Right atrium auricular region (tissue), 2 donors: ENCODE measurements around the gene ALX4. TPM values are rescaled to one million over a fixed set of nuclear protein-coding genes. Genes with fewer than 3 reads are reported as not detected.

Experiments
- DNase-seq: peaks from one replicate; pipeline ENCODE4 v3.0.0-alpha.2; 2019; ENCODE audit warnings: low spot score
- H3K27ac ChIP-seq, 2 donors: fragments of 200-600 bp; sonication (generic); 1 replicate in 1 of 2; 2 replicates in 1 of 2; pipeline ENCODE4 v1.5.1; 2016 to 2019
- H3K27me3 ChIP-seq, 2 donors: fragments of 200-600 bp; sonication (generic); one replicate each; pipeline versions ENCODE4 v1.5.1 to v1.6.0; 2017 to 2019
- H3K36me3 ChIP-seq: fragments of 200-600 bp; sonication (generic); one replicate; pipeline ENCODE4 v1.5.1; 2016
- H3K4me1 ChIP-seq, 2 donors: fragments of 200-600 bp; sonication (generic); one replicate each; pipeline versions ENCODE4 v1.5.1 to v1.6.0; 2017 to 2019
- H3K4me3 ChIP-seq, 2 donors: fragments of 200-600 bp; sonication (generic); 1 replicate in 1 of 2; 2 replicates in 1 of 2; pipeline ENCODE4 v1.5.1; 2017 to 2019; ENCODE audit warnings: mild to moderate bottlenecking in 1 of 2, moderate library complexity in 1 of 2
- H3K9me3 ChIP-seq, 2 donors: fragments of 200-600 bp; sonication (generic); one replicate each; pipeline ENCODE4 v1.5.1; 2019
- CTCF ChIP-seq, 2 donors: fragments of 200-600 bp; sonication (generic); IDR thresholded peaks; one replicate each; pipeline ENCODE4 v1.5.1; 2019; ENCODE audit warnings: antibody characterized with exemption in 2 of 2
- total RNA-seq, 2 donors: library from RNA; depleted of rRNA; stranded (reverse); fragments of >200 nt; gene quantifications; one replicate each; pipeline ENCODE4 v1.1.0, GENCODE V29; 2016

ALX4 gene
- total RNA-seq, 2 donors from 2014 or later = 0.07 TPM; not detected in 1

- Histone ChIP-seq H3K27me3 (no peaks in the 10 kb centered on the region), H3K4me1 (peaks cover 0 to 5% of the 10 kb centered on the region in 2 donors), H3K27ac (no peak overlapping the region), H3K4me3 (no peak overlapping the region), H3K36me3 (no peaks in the 10 kb centered on the region), H3K9me3 (no peaks in the 10 kb centered on the region)
- DNase-seq = no peak
- TF ChIP-seq CTCF (IDR thresholded peaks at IDR 0.05) = no peak
Measured at GRCh38 chr11:44261800-44262591, 47.9 kb downstream of the ALX4 start.

GRCh38 chr11:44260081-44260480 lies 49.9 kb downstream of the ALX4 start:
- TF ChIP-seq CTCF (IDR thresholded peaks at IDR 0.05) = no peak
- no peaks in the 10 kb centered on the region for H3K9me3 ChIP-seq
- H3K27ac ChIP-seq = no peak overlapping the region
- no peaks in the 10 kb centered on the region for H3K36me3 ChIP-seq
- no peak overlapping the region for H3K4me3 ChIP-seq
- H3K27me3 ChIP-seq = no peaks in the 10 kb centered on the region
- H3K4me1 ChIP-seq = peaks cover 0 to 8% of the 10 kb centered on the region in 2 donors
- DNase-seq = no peak

- H3K9me3 ChIP-seq = no peaks in the 10 kb centered on the region
- no peak for TF ChIP-seq CTCF (IDR thresholded peaks at IDR 0.05)
- no peak for DNase-seq
- no peaks in the 10 kb centered on the region for H3K36me3 ChIP-seq
- H3K27me3 ChIP-seq = no peaks in the 10 kb centered on the region
- no peak overlapping the region for H3K4me3 ChIP-seq
- H3K27ac ChIP-seq = no peak overlapping the region
- H3K4me1 ChIP-seq = peaks cover 0 to 8% of the 10 kb centered on the region in 2 donors
Measured at GRCh38 chr11:44258839-44259420, 51.0 kb downstream of the ALX4 start.

- no peak for DNase-seq
- Histone ChIP-seq H3K36me3 (no peaks in the 10 kb centered on the region), H3K27ac (no peak overlapping the region), H3K27me3 (no peaks in the 10 kb centered on the region), H3K9me3 (peaks cover 0 to 4% of the 10 kb centered on the region in 2 donors), H3K4me1 (peaks cover 0 to 8% of the 10 kb centered on the region in 2 donors), H3K4me3 (no peak overlapping the region)
- no peak for TF ChIP-seq CTCF (IDR thresholded peaks at IDR 0.05)
Measured at GRCh38 chr11:44258190-44258489, 51.8 kb downstream of the ALX4 start.

GRCh38 chr11:44257338-44258189 lies 52.4 kb downstream of the ALX4 start:
- Histone ChIP-seq H3K4me1 (peaks cover 0 to 8% of the 10 kb centered on the region in 2 donors), H3K9me3 (peaks cover 0 to 10% of the 10 kb centered on the region in 2 donors), H3K36me3 (no peaks in the 10 kb centered on the region), H3K4me3 (no peak overlapping the region), H3K27me3 (no peaks in the 10 kb centered on the region), H3K27ac (no peak overlapping the region)
- DNase-seq = peak; percentile 50
- no peak for TF ChIP-seq CTCF (IDR thresholded peaks at IDR 0.05)
